Measurements from ENCODE around the gene CRIP1. TPM values are rescaled to one million over a fixed set of nuclear protein-coding genes. Genes with fewer than 3 reads are reported as not detected.

Gene CRIP1
- total RNA-seq, 2 experiments from 2014 or later = 445 to 453 TPM

DNA sequence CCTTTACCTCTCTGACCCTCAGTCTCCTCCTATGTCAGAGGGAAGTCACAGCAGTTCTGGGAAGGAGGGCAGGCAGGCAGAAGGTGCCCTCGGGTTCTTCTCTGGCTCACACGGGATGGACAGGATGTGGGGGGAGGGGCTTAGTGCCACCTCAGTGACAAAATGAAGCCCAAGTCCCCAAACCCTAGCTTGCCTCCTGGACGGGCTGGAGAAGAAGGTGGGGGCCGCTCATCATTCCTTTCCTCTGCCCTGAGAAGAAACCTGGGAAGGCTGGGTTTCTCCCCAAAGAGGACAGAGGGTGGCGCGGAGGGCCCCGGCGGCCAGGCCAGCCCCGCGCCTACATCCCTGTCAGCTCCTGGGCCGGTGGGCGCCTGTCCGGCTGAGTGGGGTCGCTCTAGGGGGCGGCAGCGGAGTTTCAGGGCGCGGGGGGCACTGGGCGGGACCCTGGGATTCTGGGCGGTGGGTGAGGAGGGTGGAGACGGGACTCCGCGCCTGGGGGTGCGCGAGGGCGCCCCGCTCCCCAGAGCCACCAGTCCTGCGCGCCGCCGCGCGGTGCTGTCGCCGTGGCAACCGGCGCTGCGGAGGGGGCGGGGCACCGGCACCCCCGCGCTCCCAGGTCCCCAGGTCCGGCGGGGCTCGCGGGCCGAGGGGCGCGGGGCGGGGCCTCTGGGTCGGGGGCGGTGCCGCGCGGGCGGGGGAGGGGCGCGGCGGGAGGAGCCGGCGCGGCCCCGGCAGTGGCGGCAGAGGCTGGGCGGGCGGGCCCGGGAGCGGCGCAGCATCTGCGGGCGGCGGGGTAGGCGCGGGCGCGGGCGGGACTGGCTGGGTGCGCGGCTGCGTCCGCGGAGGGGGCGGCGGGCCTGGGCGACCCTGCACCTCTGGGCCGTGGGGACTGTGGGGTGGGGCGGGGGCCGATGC, 39.4 kb downstream of the CRIP1 start, which contains the start of gene TMEM121:
Gene TMEM121, plus strand, starts transcription at position 723 of the 915 bp plus-strand sequence. CDS start 2,252 bp downstream, outside the sequence.
- Mint-ChIP-seq H3K4me3 (peak within 1 kb of the TSS; percentile 78), H3K36me3 (no peaks in the 10 kb centered on the region), H3K27ac (peak within 1 kb of the TSS; percentile 80), H3K9me3 (no peaks in the 10 kb centered on the region), H3K4me1 (peaks cover 14% of the 10 kb centered on the region), H3K27me3 (peaks cover 34% of the 10 kb centered on the region)
- DNase-seq (peak; percentile 68), ATAC-seq (ENCODE audit: low read depth) (peak; percentile 6)
- POLR2A ChIA-PET = no interaction called here

- Mint-ChIP-seq H3K4me3 (peak overlapping the region; percentile 78), H3K27me3 (peaks cover 34% of the 10 kb centered on the region), H3K9me3 (no peaks in the 10 kb centered on the region), H3K36me3 (no peaks in the 10 kb centered on the region), H3K27ac (peak overlapping the region; percentile 80), H3K4me1 (peaks cover 14% of the 10 kb centered on the region)
- POLR2A ChIA-PET = interaction anchor here (0.6 to 1.0 kb wide), 2 partner anchors 46 to 113 kb away, joined by 3 to 4 read pairs; no protein-coding TSS in a partner anchor
- peak; percentile 51 for DNase-seq
- ATAC-seq (ENCODE audit: low read depth) = no peak
Observed at GRCh38 chr14:105526776-105527380, 40.2 kb downstream of the CRIP1 start.

DNA sequence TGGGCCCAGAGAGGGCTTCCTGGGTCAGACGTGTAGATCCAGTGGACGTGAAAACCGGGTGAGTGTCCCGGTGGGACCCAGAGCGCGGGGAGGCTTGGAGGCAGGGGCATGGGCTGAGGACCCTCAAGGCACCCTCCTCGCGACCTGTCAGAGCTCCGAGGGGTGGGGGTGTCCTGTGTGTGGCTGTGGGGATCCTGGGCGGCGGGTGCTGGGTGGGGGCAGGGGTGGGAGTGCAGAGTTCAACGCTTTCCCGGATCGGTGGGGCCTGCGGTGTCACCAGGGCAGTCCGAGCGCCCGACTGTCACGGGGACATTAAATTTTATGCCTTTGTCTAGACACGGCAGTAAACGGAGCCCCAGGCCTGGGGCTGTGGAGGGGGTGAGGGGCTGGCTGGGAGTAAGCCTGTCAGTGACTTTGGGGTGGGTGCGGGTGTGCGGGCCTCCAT, 40.7 kb downstream of the CRIP1 start:
- Mint-ChIP-seq H3K27me3 (peaks cover 34% of the 10 kb centered on the region), H3K36me3 (no peaks in the 10 kb centered on the region), H3K27ac (peak overlapping the region; percentile 80), H3K4me1 (peaks cover 14% of the 10 kb centered on the region), H3K4me3 (peak overlapping the region; percentile 78), H3K9me3 (no peaks in the 10 kb centered on the region)
- DNase-seq (no peak), ATAC-seq (ENCODE audit: low read depth) (no peak)
- POLR2A ChIA-PET = interaction anchor here (0.6 to 1.0 kb wide), 2 partner anchors 46 to 114 kb away, joined by 3 to 4 read pairs; no protein-coding TSS in a partner anchor

GRCh38 chr14:105527826-105528585, 41.3 kb downstream of the CRIP1 start:
- H3K27ac Mint-ChIP-seq = peak overlapping the region; percentile 76

DNA sequence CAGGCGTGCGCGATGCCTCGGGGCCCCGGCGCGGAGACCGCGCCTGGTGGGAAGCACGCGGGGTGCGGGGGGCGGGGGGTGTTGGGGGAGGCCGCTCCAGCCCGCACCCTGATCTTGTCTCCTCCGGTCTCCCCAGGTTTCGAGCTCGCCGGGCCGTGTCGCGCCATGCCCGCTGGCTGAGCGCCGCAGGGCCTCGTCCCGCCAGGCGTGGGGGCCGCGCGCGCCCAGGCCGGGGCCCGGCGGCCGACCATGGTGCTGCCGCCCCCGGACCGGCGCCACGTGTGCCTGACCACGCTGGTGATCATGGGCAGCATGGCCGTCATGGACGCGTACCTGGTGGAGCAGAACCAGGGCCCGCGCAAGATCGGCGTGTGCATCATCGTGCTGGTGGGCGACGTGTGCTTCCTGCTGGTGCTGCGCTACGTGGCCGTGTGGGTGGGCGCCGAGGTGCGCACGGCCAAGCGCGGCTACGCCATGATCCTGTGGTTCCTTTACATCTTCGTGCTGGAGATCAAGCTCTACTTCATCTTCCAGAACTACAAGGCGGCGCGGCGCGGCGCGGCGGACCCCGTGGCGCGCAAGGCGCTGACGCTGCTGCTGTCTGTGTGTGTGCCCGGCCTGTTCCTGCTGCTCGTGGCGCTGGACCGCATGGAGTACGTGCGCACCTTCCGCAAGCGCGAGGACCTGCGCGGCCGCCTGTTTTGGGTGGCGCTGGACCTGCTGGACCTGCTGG, 42.1 kb downstream of the CRIP1 start:
- H3K27me3 Mint-ChIP-seq = peaks cover 24% of the 10 kb centered on the region
- DNase-seq (peak; percentile 62), ATAC-seq (ENCODE audit: low read depth) (peak; percentile 8)
- H3K4me3 Mint-ChIP-seq = peak overlapping the region; percentile 79
- H3K36me3 Mint-ChIP-seq = no peaks in the 10 kb centered on the region
- H3K9me3 Mint-ChIP-seq = no peaks in the 10 kb centered on the region
- H3K27ac Mint-ChIP-seq = peak overlapping the region; percentile 86
- H3K4me1 Mint-ChIP-seq = peaks cover 17% of the 10 kb centered on the region
- POLR2A ChIA-PET = interaction anchor here (1.2 to 2.2 kb wide), 4 partner anchors 39 to 158 kb away, joined by 6 to 18 read pairs (median 12); no protein-coding TSS in a partner anchor

More at GRCh38 chr14:105527826-105528585, 41.3 kb downstream of the CRIP1 start:
- H3K4me3 Mint-ChIP-seq = peak overlapping the region; percentile 78
- H3K9me3 Mint-ChIP-seq = no peaks in the 10 kb centered on the region
- H3K27me3 Mint-ChIP-seq = peaks cover 30% of the 10 kb centered on the region
- ATAC-seq (ENCODE audit: low read depth) = peak; percentile 62
- no peaks in the 10 kb centered on the region for H3K36me3 Mint-ChIP-seq
- peaks cover 17% of the 10 kb centered on the region for H3K4me1 Mint-ChIP-seq
- peak; percentile 92 for DNase-seq
- POLR2A ChIA-PET = interaction anchor here (0.6 to 2.2 kb wide), 6 partner anchors 38 to 223 kb away, joined by 3 to 18 read pairs (median 6); no protein-coding TSS in a partner anchor

- H3K4me3 Mint-ChIP-seq = peak overlapping the region; percentile 79
- POLR2A ChIA-PET = interaction anchor here (1.5 to 2.2 kb wide), 3 partner anchors 39 to 153 kb away, joined by 6 to 18 read pairs (median 16); no protein-coding TSS in a partner anchor
- no peaks in the 10 kb centered on the region for H3K36me3 Mint-ChIP-seq
- peaks cover 23% of the 10 kb centered on the region for H3K27me3 Mint-ChIP-seq
- peak; percentile 11 for ATAC-seq (ENCODE audit: low read depth)
- DNase-seq = no peak
- peak overlapping the region; percentile 86 for H3K27ac Mint-ChIP-seq
- peaks cover 16% of the 10 kb centered on the region for H3K4me1 Mint-ChIP-seq
- H3K9me3 Mint-ChIP-seq = no peaks in the 10 kb centered on the region
Observed at GRCh38 chr14:105529319-105529568, 42.6 kb downstream of the CRIP1 start.

DNA sequence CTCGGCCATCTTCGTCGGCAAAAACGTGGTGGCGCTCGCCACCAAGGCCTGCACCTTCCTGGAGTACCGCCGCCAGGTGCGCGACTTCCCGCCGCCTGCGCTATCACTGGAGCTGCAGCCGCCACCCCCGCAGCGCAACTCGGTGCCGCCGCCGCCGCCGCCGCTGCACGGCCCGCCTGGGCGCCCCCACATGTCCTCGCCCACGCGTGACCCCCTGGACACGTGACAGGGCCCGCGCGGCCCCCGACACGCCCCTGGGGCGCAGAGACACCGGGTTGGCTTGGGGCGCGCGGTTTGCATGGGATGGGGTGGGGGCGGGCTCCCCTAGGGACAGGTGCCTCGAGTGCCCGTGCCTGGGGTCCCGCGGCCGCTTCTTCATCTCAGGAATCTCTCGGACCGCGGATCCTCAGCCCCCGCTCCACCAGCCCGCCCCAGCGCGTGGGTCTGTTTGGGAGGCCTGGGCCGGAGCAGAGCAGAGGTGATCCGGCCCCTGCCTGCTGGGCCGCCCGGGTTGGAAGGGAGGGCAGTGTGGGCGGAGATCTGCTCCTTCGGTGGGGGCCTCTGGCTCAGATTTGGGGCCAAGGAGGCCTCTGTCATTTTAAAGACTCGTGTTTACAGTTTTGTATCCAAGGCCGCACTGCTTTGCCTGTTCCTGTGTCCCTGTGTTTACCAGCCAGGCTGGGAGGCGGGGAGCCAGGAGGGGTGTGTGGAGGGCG, 43.0 kb downstream of the CRIP1 start:
- Mint-ChIP-seq H3K9me3 (no peaks in the 10 kb centered on the region), H3K4me3 (peak overlapping the region; percentile 79), H3K27me3 (peaks cover 18% of the 10 kb centered on the region), H3K27ac (peak overlapping the region; percentile 86), H3K4me1 (peaks cover 14% of the 10 kb centered on the region), H3K36me3 (no peaks in the 10 kb centered on the region)
- peak; percentile 65 for DNase-seq
- POLR2A ChIA-PET = interaction anchor here (1.6 to 2.2 kb wide), 2 partner anchors 40 to 48 kb away, joined by 16 to 18 read pairs; no protein-coding TSS in a partner anchor
- ATAC-seq (ENCODE audit: low read depth) = peak; percentile 13

DNA sequence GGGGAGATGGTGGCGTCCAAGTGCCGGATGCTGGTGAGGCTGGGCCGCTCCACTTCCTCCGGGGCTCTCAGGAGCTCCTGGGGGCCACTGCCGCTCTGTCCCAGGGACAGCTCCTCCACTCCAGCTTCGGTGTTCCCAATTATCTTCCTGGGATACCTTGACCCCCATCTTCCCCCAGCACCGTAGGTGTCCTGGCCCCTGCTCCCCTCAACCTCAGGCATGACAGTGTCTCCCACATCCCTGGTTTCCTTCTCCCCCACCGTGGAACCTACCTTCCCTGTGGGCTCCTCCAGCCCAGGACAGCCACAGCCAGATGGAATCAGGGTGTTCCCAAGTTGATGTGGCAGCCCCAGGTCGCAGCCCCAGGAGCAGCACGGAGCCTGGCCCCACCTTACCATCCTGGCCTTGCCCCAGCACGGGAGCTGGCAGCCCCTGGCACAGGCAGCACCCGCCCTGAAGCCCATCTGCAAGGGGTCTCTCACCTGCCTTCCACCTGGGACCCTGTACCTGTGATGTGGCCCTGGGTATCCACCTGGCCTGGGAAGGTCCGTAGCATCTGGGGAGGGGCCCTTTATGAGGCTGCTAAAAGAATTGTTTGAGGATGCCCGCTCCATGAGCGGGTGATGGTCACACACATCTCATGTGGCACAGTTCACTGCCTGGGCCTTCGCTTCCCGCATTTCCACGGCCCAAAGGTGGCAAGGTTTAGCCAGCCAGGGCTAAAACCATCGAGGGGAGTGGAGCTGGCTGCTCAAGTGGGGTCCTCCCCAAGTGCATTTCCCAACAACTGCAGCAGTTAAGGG, 43.8 kb downstream of the CRIP1 start:
- Mint-ChIP-seq H3K36me3 (no peaks in the 10 kb centered on the region), H3K4me1 (peaks cover 14% of the 10 kb centered on the region), H3K27ac (peak overlapping the region; percentile 76), H3K9me3 (no peaks in the 10 kb centered on the region), H3K27me3 (peaks cover 11% of the 10 kb centered on the region), H3K4me3 (peak overlapping the region; percentile 76)
- DNase-seq = no peak
- POLR2A ChIA-PET = no interaction called here
- ATAC-seq (ENCODE audit: low read depth) = peak; percentile 35

GRCh38 chr14:105531088-105531893, 44.6 kb downstream of the CRIP1 start:
- Mint-ChIP-seq H3K4me1 (peaks cover 12% of the 10 kb centered on the region), H3K4me3 (no peak overlapping the region), H3K9me3 (no peaks in the 10 kb centered on the region), H3K27me3 (peaks cover 7% of the 10 kb centered on the region), H3K36me3 (no peaks in the 10 kb centered on the region), H3K27ac (peak overlapping the region; percentile 12)
- DNase-seq (no peak), ATAC-seq (ENCODE audit: low read depth) (no peak)
- POLR2A ChIA-PET = no interaction called here

GRCh38 chr14:105531894-105532623, 45.4 kb downstream of the CRIP1 start:
- H3K36me3 Mint-ChIP-seq = no peaks in the 10 kb centered on the region
- H3K27ac Mint-ChIP-seq = no peak overlapping the region
- POLR2A ChIA-PET = no interaction called here

More at GRCh38 chr14:105531894-105532623, 45.4 kb downstream of the CRIP1 start:
- DNase-seq = no peak
- Mint-ChIP-seq H3K9me3 (no peaks in the 10 kb centered on the region), H3K4me3 (no peak overlapping the region), H3K27me3 (peaks cover 6% of the 10 kb centered on the region), H3K4me1 (peaks cover 12% of the 10 kb centered on the region)
- ATAC-seq (ENCODE audit: low read depth) = no peak

Data from activated naive CD8-positive, alpha-beta T cell treated with anti-CD3 and anti-CD28 coated beads, Interleukin-2, amount 10 ng/mL, durations not matched to agents 7 days and 5 days (primary cell).